HG02981 (cell line): ENCODE data around the gene MCOLN2.
"Not testable (repeated sequence)": the region's sequence is repeated elsewhere in the genome, so short reads cannot be mapped to it uniquely, and the experiment has no call there.

Experiments used
- ATAC-seq: cut with Tn5 transposase; IDR thresholded peaks from one replicate; pipeline ENCODE4 v1.9.1; 2021; ENCODE audit warnings: mild to moderate bottlenecking, moderate library complexity; ENCODE audit not compliant: unreplicated experiment

The MCOLN2 gene

DNA sequence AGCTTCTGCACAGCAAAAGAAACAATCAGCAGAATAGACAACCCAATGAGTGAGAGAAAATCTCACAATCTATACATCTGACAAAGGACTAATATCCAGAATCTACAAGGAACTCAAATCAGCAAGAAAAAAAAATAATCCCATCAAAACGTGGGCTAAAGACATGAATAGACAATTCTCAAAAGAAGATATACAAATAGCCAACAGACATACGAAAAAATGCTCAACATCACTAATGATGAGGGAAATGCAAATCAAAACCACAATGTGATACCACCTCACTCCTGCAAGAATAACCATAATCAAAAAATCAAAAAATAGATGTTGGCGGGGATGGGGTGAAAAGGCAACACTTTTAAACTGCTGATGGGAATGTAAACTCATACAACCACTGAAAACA lies 10.4 kb downstream of the MCOLN2 start:
- not testable (repeated sequence) for ATAC-seq

DNA sequence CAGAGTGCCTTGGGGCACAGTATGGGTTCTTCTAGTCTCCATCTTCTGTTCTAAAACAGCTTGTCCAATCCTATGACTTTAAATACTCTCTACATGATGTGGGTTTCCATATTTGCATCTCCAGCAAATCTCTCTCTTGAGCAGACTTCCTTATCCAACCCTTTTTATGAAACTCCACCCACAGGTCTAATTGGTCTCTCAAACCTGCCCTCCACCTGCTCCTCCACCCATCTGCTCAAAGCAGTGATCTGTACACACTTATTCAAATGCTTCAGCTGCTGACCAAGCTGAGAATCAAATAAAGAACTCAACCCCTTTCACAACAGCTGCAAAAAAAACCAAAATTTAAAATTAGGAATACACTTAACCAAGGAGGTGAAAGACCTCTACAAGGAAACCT lies 11.5 kb downstream of the MCOLN2 start:
- ATAC-seq: peak; percentile 49

DNA sequence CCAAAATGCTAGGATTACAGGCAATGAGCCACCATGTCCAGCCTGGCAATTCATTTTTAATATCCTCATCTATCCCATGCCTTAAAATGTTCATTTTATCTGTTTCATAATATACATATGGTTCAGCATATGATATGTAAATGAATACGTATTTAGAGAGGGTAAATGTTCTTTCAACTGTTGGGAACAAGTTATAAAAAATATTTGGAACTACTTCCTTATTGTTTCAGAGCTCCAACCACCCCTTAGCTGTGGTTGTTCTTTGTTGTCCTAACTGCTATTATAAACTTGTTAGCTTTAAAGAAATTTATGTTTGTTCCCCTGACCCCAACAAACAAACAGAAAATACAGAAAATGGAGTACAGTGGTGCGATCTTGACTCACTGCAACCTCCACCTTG lies 14.5 kb downstream of the MCOLN2 start:
- ATAC-seq: no peak

DNA sequence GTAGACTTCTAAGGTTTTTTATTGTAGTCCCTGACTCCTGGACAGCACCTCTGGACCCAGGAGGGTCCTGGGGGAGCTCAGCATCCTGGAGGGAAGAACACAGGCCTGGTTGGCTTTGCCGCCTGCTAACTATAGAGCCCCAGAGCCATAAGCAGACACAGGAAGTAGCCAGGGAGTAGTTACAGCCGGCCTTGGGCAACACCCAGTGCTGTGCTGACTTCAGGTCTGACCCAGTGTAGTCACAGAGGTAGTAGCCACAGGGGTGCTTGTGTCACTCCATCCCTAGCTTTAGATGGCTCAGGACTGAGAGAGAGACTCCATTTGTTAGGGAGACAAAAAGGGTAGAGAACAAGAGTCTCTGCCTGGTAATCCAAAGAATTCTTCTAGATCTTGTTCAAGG lies 21.9 kb downstream of the MCOLN2 start:
- ATAC-seq: no peak

DNA sequence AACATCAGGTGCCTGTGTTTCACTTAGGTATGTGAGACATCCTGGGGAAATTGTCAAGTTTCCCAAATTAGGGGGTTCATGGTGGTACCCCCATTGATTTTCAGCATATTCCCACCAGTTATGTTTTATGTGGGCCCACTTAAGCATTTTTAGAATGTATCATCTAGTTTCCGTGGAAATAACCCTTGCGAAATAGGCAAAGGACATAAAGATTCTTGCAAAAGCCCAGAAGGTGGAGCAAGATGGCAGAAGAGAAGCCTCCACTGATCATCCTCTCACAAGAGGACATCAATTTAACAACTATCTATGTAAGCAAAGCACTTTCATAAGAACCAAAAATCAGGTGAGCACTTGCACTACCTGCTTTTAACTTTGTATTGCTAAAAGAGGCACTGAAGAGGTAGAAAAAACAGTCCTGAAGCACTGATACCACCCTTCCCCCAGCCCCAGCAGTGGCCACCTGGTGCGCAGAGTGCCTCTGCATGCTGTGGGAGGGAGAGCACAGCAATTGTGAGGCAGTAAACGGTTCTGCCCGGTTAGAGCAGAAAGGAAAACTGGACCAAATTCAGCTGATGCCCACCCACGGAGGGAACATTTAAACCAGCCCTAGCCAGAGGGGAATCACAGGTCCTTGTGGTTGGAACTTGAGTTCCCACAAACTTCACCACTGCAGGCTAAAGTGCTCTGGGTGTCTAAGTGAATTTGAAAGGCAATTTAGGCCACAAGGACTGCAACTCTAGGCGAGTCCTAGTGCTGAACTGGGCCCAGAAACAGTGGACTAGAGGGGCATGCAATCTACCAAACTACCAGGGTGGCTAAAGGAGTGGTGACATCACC lies 23.2 kb downstream of the MCOLN2 start:
- no peak for ATAC-seq

DNA sequence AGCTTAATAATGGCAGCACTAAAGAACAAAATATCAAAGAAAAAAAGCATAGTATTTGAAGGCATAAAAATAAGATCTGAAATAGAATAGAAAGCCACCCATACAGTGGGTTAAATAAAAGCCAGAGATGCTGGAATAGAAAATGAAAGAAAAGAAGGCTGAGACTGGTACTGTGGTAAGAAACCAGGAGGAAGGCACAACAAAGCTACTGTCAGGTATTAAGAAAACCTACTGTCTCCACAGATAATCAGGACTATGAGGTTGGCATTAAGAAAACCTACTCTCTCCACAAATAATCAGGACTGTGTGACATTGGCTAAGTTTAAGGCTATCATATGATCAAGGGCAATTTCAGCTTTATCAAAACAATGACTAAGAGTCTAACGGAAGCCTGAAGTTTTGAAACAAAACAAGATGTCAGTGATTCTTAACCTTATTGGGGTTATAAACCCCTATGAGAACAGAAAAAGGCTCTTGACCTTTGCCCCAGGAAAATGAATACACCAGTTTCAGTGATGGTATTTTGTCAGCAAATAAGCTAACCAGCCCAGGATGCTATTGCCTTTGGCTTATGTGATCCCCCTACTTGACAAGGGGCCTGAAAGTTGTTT lies 24.4 kb downstream of the MCOLN2 start:
- ATAC-seq: peak; percentile 39

DNA sequence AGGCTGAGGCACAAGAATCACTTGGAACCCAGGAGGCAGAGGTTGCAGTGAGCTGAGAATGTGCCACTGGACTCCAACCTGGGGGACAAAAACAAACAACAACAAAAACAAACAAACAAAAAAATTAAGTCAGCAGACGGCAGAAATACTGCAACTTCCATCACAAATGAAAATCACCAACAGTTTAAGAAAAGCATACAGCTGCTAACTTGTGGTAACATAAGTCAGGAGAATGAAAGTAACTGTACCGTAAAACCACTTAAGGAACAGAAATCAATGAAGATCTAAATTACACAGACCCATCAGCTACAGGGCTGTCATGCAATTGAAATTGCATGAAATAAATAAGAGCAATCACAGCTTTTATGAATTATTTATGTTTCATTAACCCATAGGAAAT lies 25.0 kb downstream of the MCOLN2 start:
- peak; percentile 25 for ATAC-seq

DNA sequence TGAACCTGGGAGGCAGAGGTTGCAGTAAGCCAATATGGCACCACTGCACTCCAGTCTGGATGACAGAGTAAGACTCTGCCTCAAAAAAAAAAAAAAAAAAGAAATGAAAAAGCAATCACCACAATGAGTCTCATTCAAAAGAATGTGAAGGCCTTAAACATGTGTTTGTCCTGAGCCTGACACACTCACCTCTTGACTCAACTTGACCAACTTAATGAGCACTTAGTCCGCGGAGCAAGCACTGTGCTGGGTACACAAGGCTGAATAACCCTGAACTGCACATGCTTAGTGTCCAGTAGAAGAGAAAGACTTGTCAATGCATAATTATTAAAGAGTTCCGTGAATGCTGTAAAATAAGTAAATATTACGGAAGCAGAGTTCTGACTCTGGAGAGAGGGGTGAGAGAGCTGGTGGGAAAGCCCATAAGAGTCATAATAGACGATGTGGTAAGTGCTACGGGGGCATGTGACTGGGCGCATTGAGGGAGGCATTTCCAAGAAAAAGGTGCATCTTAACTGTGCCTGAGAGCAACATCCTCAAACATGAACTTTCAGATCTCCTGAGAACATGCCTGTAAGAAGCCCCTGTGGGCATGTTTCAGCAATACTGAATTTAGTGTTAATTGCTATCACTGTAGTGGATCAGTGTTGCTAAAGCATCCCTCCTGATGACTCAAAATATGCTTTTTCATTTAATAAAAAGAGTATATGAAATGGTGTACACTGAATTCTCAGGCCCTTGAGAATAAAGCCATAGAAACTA lies 27.2 kb downstream of the MCOLN2 start:
- peak; percentile 57 for ATAC-seq

DNA sequence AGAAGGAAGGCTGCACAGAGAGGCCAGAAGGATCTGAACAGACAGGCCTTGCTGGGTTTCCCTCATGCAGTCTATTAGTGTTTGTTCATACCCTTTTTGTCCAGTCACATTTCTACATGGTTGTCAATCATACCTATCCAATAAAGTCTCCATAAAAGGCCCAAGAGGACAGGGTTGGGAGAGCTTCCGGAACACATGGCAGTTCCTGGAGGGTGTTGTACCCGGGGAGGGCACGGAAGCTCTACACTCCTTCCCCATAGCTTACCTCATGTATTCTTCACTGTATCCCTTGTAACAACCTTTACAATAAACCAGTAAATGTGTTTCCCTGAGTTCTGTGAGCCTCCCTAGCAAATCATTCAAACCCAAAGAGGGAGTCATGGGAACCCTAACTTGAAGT lies 28.0 kb downstream of the MCOLN2 start:
- no peak for ATAC-seq

DNA sequence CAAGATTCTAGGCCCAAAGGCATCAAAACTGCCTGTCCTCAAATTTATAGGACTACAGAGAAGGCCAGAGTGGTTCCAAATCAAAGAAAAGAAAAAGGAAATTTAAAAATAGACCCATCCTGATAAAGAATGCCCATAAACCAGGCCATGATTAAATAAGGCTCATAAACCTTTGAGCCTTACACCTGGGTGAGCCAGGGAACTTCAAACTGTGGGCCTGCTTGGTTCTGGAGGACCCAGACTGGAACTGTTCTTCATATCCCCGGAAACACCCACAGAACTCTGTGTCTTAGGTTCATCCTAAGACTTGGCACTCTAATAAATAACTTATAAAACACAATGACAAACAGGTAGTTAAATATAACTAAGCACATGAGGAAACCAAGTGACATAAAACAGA lies 28.8 kb downstream of the MCOLN2 start:
- ATAC-seq: no peak

DNA sequence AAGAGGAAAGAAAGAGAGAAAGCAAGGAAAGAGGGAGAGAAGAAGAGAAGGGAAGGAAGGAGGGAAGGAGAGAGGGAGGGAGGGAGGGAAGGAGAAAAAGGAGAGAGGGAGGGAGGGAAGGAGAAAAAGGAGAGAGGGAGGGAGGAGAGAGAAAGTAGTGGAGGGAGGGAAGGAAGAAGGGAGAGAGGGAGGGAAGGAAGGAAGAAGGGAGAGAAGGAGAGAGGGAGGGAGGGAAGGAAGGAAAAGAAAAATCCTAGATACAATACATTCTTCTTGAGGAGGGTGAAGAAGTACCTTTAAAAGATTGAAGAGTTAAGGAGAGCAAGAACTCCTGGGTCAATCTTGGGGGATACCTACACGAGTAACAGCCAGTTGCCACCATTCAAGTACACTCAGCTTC lies 29.2 kb downstream of the MCOLN2 start:
- ATAC-seq: no peak

DNA sequence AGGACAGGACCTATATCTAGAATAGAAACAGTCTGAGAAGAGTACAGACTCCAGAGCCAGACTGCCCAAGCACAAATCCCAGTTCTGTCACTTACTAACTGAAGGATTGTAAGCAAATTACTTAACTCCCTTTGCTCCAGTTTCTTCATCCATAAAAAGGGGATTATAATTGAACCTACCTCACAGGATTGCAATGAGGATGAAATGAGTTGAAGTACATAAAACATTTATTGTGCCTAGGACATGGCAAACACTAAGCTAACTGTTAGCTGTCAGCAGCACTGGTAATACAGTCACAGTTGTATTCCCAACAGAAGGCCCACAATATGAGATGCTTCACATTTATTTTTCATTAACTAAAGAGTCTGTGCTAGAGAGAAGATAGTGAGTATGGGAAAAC lies 33.9 kb downstream of the MCOLN2 start:
- no peak for ATAC-seq

DNA sequence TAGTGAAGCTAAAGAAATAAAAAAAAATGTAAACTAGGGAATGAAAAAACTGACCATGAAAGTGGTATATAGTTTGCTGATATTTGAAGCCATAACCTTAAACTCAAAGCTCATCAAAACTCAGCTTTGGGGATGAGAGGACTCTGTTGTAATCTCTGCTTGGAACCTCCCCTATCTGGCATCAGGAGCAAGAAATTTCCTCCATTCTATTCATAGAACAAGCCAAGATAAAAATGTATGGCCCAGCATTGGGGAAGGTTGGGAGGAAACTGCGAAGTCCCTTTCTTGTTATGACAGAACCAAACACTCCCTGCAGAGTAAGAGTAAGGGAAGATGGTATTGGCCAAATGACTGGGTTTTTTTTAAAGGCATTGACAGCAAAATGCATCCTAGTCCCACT lies 35.6 kb downstream of the MCOLN2 start:
- ATAC-seq: no peak

DNA sequence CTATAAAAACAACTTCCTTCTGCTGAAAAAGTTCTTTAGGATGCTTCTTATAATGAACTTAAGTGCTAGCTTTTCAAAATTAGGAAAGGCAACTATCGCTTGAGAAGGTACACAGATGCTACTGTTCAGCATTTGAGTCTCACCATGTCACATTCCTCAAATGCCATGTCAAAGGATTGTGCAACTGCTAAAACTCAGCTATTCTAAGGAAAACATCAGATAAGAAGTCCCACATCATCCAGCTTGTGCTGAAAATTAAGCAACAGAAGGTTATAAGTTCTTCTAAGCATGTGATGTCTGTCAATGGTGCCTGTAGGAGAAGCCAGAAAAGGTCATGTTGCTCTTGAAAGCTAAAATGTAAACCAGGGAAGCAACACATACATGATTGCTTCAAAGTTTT lies 36.5 kb downstream of the MCOLN2 start:
- no peak for ATAC-seq

DNA sequence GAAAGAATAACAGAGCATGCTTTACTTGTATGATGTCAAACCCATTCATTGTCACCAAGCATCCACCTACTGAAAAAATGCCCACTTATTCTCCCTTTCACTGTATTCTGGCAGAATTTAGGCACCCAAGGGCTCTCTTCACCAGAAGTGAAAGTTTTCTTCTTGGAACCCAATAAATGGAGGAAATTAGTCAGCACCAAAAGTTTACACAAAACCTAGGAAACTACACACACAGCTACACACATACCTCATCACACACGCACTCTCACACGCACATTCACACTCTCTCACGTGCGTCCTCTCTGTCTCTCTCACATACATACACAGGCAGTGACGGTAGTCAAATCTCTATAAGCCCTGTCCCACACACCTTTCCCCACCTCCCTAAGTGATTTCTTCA lies 37.6 kb downstream of the MCOLN2 start:
- peak; percentile 90 for ATAC-seq

DNA sequence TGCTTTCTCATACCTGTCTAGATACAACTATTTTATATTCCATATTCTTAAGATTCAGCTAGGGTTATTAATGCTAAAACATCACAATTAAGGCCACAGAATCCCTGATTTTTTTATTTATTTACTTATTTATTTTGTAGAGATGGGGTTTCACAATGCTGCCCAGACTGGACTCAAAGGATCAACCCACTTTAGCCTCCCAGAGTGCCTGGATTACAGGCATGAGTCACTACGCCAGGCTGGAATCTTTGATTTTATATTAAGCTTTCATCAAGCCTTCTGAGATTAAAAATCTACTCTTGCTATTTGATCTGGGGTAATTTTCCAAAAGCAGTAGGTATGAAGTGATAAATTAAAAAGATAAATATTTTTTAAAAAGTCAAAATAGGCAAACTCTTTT lies 38.9 kb downstream of the MCOLN2 start:
- ATAC-seq: no peak

DNA sequence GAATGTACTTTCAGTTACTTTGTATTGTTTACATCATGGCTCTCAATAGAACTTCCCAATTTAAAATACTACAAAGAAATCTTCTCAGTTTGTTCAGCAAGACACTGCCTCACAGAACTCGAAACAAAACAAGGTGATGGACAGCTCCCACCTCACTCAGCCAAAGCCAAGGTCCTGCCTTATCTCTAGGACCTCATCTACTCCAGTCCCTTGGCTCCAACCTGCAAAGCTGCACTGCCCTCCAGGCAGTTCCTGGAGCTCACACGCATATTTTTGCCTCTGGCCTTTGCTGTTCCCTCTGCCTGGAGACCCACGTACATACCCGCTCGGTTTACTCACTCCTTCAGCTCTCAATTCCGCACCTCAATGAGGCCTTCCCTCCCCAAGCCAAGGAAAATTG lies 40.3 kb downstream of the MCOLN2 start:
- ATAC-seq: no peak

DNA sequence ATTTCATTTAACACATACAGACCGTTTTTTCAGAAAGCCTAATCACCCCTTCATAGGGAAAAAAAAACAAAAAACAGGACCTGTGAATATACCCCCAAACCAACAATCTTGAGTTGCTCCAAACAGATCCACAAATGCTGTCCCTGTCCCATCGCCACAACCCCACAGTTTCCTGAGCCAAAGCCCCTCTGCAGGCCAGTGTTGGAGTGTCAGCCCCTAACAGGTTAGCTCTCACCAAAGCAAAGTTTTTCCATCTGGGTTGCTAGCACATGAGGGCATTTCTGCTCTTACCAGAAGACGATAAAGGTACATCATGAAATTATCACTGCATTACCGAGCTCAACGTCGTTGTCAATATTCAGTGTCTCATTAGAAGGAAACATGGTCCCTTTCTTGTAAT lies 40.8 kb downstream of the MCOLN2 start:
- no peak for ATAC-seq

DNA sequence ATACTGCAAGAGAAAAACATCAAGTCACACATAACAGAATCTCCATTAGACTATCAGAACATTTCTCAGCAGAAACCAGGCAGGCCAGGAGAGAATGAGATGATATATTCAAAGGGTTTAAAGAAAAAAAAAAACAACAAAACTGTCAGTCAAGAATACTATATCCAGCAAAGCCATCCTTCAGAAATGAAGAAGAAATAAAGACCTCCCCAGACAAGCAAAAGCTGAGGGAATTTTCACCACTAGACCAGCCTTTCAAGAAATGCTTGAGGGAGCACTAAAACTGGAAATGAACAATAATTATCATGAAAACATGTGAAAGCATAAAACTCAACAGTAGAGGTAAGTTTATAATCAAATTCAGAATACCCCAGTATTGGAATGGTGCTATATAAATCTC lies 47.2 kb downstream of the MCOLN2 start:
- no peak for ATAC-seq

DNA sequence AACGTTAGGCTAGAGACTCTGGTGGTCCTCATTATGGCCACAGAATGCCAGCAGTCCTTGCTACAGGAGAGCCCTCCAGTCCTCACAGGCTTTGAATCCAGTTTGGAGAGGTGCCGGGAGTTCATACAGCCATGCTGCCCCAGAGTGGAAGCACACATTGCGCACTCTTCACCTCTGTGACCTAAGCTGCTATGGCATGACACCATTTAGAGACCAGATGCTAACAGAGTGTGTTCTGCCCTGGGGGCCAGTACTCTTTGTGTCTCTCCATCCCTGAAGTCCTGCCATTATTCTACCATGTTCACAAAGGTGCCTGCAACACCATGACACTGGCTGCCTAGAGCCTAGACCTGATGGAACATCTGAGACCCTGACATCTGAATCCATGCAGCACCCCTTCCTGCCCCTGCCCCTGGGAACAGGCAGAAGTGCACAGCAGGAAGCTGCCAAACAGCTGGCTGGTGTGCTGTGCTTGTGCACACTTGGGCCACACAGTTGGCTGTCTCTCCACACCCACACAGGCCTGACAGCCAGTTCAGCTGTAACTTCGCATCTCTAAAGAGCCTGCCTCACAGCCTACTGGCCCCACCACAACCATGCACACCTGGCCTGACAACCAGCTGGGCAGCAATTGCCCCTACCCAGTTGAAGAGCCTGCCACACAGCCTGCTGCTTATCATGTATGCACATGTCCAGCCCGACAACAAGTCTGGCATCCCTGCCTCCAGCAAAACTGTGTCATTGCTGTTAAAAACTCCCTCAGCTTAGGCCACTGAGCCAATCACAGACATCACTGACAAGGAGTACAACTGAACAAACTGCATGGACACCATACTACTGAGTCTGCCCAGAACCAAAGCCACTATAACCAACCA lies 49.1 kb downstream of the MCOLN2 start:
- no peak for ATAC-seq

DNA sequence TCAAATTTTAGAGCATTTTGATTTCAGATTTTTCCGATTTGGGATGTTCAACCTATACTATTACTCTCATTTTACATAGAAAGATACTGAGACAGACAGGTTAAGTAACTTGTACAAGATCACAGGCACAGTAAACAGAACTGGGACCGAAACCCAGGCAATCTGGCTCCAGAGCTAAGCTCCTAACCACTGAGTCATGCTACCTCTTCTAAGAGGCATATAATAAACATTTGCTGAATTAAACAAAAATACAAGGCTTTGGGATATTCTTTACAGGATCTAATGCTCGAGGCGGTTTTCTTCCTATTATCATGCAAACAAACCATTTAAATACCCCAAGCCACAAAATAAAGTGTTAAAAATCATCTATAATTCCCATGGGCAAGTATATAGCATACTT lies 50.3 kb downstream of the MCOLN2 start:
- ATAC-seq: no peak
